Astrocyte of the hippocampus (primary cell): Measurements from ENCODE around the gene FOXM1.
"Not testable (repeated sequence)": the region's sequence is repeated elsewhere in the genome, so short reads cannot be mapped to it uniquely, and the experiment has no call there.

Experiments
- DNase-seq: peaks from one replicate; pipeline ENCODE4 v3.0.0; 2011; ENCODE audit warnings: low read depth, low spot score

Gene FOXM1

DNA sequence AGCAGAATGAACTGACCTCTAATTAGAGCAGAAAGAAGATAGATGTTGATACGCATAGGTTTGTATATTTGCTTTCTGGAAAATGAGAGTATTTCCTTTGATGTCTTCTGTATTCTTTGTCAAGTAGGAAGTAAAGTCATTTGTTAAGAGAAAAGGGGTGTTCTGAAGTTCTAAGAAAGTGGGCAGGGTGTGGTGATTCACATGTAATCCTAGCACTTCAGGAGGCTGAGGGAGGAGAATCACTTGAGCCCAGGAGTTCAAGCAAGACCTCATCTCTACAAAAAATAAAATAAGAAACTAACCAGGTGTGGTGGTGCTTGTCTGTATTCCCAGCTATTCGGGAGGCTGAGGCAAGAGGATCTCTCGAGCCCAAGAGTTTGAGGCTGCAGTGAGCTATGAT lies 2.9 kb upstream of the FOXM1 start:
- DNase-seq, result no peak

DNA sequence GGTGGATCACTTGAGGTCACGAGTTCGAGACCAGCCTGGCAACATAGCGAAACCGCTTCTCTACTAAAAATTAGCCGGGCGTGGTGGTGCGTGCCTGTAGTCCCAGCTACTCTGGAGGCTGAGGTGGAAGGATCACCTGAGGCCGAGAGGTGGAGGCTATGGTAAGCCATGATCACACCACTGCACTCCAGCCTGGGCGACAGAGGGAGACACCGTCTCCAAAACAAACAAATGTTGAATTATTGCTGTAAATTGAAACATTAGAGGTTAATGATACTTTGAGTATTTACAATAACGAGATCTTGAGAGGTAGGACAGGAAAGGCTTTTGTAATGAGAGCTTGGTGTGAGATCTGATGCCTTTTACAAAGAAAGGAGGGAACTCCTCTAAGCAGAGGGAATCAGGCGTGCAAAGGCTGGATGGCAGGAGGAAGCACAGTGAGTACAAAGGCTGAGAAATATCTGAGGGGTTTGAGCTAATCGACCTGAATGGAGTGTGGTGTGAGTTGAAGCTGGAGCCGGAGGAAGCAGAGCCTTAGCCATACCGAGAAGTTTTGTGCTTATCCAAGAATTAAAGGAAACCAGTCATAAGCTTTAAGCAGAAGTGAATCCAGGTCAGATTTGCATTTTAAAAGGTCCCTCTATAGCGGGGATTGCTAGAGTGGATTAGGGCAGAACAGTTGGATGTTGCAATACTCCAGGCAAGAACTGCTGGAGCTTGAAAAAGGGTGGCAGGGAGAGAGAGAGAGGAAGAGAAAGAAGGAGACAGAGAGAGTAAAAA lies 1.2 kb upstream of the FOXM1 start:
- peak; percentile 51 for DNase-seq

DNA sequence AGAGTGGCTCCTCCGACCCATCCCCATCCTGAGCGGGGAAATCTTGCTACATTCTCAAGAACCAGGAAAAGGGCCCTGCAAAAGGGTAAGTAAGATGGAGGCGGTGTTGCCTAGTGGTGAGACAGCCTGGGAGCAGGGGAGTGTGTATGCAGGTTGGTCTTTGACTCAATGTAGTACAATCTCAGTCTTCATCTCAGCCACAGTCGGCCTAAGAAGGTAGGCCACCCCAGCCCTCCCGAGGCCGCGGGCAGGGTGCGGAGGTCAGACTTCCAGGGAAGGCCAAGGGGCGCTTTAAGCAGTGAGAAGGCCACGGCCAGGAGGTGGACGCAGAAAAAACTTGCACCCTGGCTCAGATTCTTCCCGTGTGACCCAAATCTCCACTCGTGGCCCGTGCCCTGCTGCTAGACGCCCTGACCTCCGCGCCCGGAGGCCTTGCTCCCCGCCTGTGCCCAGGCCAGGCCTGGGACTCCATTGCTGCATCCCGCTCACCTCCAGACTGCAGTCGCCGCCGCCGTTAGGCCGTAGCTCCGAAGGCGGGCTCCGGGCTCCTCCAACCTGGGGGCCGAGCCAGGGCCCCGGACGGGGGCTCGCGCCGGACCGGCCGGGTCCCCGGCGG lies 435 bp downstream of the FOXM1 start:
- peak; percentile 41 for DNase-seq

GRCh38 chr12:2868986-2869632 lies 7.9 kb downstream of the FOXM1 start:
- DNase-seq, result peak; percentile 60

GRCh38 chr12:2864198-2864597 lies 12.8 kb downstream of the FOXM1 start:
- DNase-seq, result no peak

DNA sequence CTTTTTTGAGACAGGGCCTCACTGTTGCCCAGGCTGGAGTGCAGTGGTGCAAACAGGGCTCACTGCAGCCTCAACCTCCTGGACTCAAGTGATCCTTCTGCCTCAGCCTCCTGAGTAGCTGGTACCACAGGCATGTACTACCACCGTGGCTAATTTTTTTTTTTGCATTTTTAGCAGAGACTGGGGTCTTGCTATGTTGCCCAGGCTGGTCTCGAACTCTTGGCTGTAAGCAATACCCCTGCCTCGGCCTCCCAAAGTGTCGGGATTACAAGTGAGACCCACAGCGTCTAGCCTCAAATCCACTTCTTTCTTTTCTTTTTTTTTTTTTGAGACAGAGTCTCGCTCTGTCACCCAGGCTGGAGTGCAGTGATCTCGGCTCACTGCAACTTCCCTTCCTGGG lies 13.6 kb downstream of the FOXM1 start:
- DNase-seq, result not testable (repeated sequence)

- no peak for DNase-seq
Observed at GRCh38 chr12:2862876-2863275, 14.1 kb downstream of the FOXM1 start.

DNA sequence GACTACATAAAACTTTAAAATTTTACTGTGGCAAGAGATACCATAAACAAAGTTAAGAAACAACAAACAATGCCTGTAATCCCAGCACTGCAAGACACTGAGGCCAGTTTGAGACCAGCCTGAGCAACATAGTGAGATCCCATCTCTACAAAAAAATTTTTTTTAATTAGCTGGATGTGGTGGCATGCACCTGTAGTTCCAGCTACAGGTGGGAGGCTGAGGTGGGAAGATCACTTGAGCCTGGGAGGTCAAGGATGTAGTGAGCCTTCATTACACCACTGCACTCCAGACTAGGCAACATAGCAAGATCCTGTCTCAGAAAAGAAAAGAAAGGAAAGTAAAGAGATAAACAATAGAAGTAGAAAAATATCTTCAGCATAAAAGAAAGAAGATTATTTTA lies 16.8 kb downstream of the FOXM1 start:
- DNase-seq, result no peak

- no peak for DNase-seq
Observed at GRCh38 chr12:2858944-2859421, 18.0 kb downstream of the FOXM1 start.

GRCh38 chr12:2858334-2858733 lies 18.6 kb downstream of the FOXM1 start:
- no peak for DNase-seq

- DNase-seq, result no peak
Observed at GRCh38 chr12:2857576-2857975, 19.4 kb downstream of the FOXM1 start.

GRCh38 chr12:2857021-2857431 lies 19.9 kb downstream of the FOXM1 start, which contains the start of gene TEX52:
Gene TEX52 (minus strand): TSS chr12:2857039. CDS start chr12:2857026, 13 bp downstream.
- no peak for DNase-seq

DNA sequence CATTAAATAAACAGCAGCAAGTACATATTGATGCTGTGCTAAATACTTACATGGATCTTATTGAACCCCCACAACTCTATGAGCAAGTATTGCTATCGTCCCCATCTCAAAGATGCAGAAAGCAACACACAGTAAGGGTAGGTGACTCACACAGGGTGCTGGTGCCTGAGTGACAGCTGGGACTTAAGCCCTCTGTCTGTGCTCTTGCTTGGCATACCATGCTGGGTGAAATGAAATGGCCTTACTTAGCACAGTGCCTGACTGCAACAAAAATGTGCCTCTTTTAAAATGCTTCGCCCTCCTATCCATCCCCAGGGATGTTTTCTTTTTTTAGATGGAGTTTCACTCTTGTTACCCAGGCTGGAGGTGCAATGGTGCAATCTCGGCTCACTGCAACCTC lies 20.9 kb downstream of the FOXM1 start:
- peak; percentile 45 for DNase-seq

DNA sequence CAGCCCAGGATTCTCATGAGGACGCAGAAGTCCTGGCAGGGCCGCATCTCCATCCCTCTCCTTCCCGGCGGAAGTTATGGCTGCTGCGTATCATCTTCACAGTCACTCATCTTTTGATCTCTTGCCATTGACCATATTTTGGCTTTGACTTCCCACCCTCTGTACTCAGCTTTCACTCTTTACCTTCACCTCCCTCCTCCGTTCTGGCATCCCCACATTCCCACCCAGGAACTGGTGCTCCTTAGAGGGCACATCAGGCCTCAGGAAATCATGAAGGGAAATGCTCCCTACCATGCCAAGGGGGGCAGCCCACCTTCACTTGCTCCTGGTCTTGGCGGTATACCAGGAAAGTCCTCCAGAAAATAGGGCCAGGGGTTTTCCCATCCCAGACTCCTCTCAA lies 21.4 kb downstream of the FOXM1 start:
- no peak for DNase-seq

GRCh38 chr12:2854669-2855453 lies 22.1 kb downstream of the FOXM1 start:
- no peak for DNase-seq

- peak; percentile 94 for DNase-seq
Observed at GRCh38 chr12:2853626-2854025, 23.3 kb downstream of the FOXM1 start.

- no peak for DNase-seq
Observed at GRCh38 chr12:2851931-2852330, 25.0 kb downstream of the FOXM1 start.

- no peak for DNase-seq
Observed at GRCh38 chr12:2845280-2845679, 31.7 kb downstream of the FOXM1 start.

DNA sequence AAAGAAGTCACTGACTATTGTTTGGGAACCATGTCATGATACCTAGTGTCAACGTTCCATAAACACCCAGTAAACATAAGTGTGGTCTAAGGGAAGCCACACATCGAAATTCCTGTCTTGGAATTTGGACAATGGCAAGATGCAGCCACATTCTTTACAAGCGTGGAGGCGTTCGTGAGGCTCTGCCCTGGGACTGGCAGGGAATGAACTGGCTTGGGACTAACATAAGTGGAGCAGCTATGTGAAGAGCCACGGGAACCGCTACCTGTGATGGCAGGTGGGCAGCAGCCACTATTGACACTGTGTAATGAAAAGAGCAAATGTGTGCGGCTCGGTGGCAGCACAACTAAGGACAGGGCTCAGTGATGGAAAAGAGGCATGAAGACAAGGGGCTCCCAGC lies 32.2 kb downstream of the FOXM1 start:
- DNase-seq, result peak; percentile 67

GRCh38 chr12:2842948-2843347 lies 34.0 kb downstream of the FOXM1 start:
- DNase-seq, result no peak

GRCh38 chr12:2841056-2841650 lies 35.8 kb downstream of the FOXM1 start:
- peak; percentile 49 for DNase-seq
